ENCODE measurements around the gene TRIM65.

TRIM65 gene

GRCh38 chr17:75937652-75938051, 40.9 kb upstream of the TRIM65 start:
- H3K27ac ChIP-seq (ENCODE audit: low read depth, low read length, poor library complexity, severe bottlenecking): no peak overlapping the region

GRCh38 chr17:75933808-75934207, 37.1 kb upstream of the TRIM65 start:
- no peaks in the 10 kb centered on the region for H3K9me2 ChIP-seq (ENCODE audit: low read depth, low read length)
- no peak overlapping the region for H3K4me2 ChIP-seq (ENCODE audit: low read length)
- H4K20me1 ChIP-seq (ENCODE audit: insufficient read depth, low read length): no peaks in the 10 kb centered on the region
- no peak overlapping the region for H3K27ac ChIP-seq (ENCODE audit: low read depth, low read length, poor library complexity, severe bottlenecking)
- H3K9me3 ChIP-seq (ENCODE audit: low read length): no peaks in the 10 kb centered on the region
- H3F3A ChIP-seq (ENCODE audit: insufficient read depth, low read length): no peaks in the 10 kb centered on the region; the same call in 1 of the 2 replicates
- H3K4me3 ChIP-seq (ENCODE audit: low read depth, low read length, poor library complexity, severe bottlenecking): no peak overlapping the region
- H3K4me1 ChIP-seq (ENCODE audit: insufficient read depth, low read length, severe bottlenecking): peaks cover 4% of the 10 kb centered on the region
- H3K36me3 ChIP-seq (ENCODE audit: insufficient read depth, low read length): 0 out of 2 replicates have a peak, but pooled peaks cover 4% of the 10 kb centered on the region
- no peaks in the 10 kb centered on the region for H3K79me2 ChIP-seq (ENCODE audit: insufficient read depth, low read length)
- no peak overlapping the region for H2AFZ ChIP-seq (ENCODE audit: low read length)
- TF ChIP-seq EZH2 (IDR thresholded peaks at IDR 0.05; ENCODE audit: borderline replicate concordance, low read length) (no peak), CTCF (IDR thresholded peaks at IDR 0.05; ENCODE audit: low read length) (no peak)
- no peaks in the 10 kb centered on the region for H3K27me3 ChIP-seq (ENCODE audit: insufficient read depth, low read length)
- no peak overlapping the region for H3K9ac ChIP-seq (ENCODE audit: low read length)

More at GRCh38 chr17:75937652-75938051, 40.9 kb upstream of the TRIM65 start:
- Histone ChIP-seq H3K27me3 (ENCODE audit: insufficient read depth, low read length) (no peaks in the 10 kb centered on the region), H3K79me2 (ENCODE audit: insufficient read depth, low read length) (no peaks in the 10 kb centered on the region), H3K9me2 (ENCODE audit: low read depth, low read length) (no peaks in the 10 kb centered on the region), H3K36me3 (ENCODE audit: insufficient read depth, low read length) (no peaks in the 10 kb centered on the region), H3F3A (ENCODE audit: insufficient read depth, low read length) (no peaks in the 10 kb centered on the region), H3K9ac (ENCODE audit: low read length) (no peak overlapping the region), H4K20me1 (ENCODE audit: insufficient read depth, low read length) (no peaks in the 10 kb centered on the region), H3K4me1 (ENCODE audit: insufficient read depth, low read length, severe bottlenecking) (peaks cover 18% of the 10 kb centered on the region), H3K4me3 (ENCODE audit: low read depth, low read length, poor library complexity, severe bottlenecking) (no peak overlapping the region), H3K4me2 (ENCODE audit: low read length) (no peak overlapping the region), H2AFZ (ENCODE audit: low read length) (no peak overlapping the region), H3K9me3 (ENCODE audit: low read length) (no peaks in the 10 kb centered on the region)
- no peak for TF ChIP-seq CTCF (IDR thresholded peaks at IDR 0.05; ENCODE audit: low read length)
- TF ChIP-seq EZH2 (IDR thresholded peaks at IDR 0.05; ENCODE audit: borderline replicate concordance, low read length): no peak

- Histone ChIP-seq H3K9me3 (ENCODE audit: low read length) (no peaks in the 10 kb centered on the region), H3K79me2 (ENCODE audit: insufficient read depth, low read length) (no peaks in the 10 kb centered on the region), H3K27ac (ENCODE audit: low read depth, low read length, poor library complexity, severe bottlenecking) (no peak overlapping the region), H2AFZ (ENCODE audit: low read length) (no peak overlapping the region), H3K4me2 (ENCODE audit: low read length) (no peak overlapping the region), H3K9me2 (ENCODE audit: low read depth, low read length) (no peaks in the 10 kb centered on the region), H3K9ac (ENCODE audit: low read length) (no peak overlapping the region), H3K36me3 (ENCODE audit: insufficient read depth, low read length) (0 out of 2 replicates have a peak, but pooled peaks cover 4% of the 10 kb centered on the region), H3F3A (ENCODE audit: insufficient read depth, low read length) (no peaks in the 10 kb centered on the region; the same call in 1 of the 2 replicates), H3K4me3 (ENCODE audit: low read depth, low read length, poor library complexity, severe bottlenecking) (no peak overlapping the region), H3K27me3 (ENCODE audit: insufficient read depth, low read length) (no peaks in the 10 kb centered on the region), H3K4me1 (ENCODE audit: insufficient read depth, low read length, severe bottlenecking) (peaks cover 2% of the 10 kb centered on the region), H4K20me1 (ENCODE audit: insufficient read depth, low read length) (no peaks in the 10 kb centered on the region)
- TF ChIP-seq CTCF (IDR thresholded peaks at IDR 0.05; ENCODE audit: low read length) (no peak), EZH2 (IDR thresholded peaks at IDR 0.05; ENCODE audit: borderline replicate concordance, low read length) (no peak)
Observed at GRCh38 chr17:75932852-75933251, 36.1 kb upstream of the TRIM65 start.

All from OCI-LY1 (cell line).